ENCODE measurements around the gene AMBRA1.

Gene AMBRA1

DNA sequence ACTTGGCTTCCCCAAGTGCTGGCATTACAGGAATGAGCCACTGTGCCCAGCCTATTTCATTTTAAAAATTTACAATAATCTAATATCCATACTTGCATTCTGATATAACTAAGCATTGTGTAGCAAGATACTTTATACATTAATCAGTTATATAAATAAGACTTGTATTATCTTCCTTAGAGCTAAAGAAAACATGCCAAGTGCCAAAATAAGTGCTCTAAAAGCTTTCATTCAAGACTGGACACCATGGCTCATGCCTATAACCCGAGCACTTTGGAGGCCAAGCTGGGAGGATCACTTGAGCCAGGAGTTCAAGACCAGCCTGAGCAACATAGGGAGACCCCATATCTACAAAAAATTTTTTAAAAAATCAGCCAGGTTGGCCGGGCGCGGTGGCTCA, 123.9 kb downstream of the AMBRA1 start:
- no peak for DNase-seq

DNA sequence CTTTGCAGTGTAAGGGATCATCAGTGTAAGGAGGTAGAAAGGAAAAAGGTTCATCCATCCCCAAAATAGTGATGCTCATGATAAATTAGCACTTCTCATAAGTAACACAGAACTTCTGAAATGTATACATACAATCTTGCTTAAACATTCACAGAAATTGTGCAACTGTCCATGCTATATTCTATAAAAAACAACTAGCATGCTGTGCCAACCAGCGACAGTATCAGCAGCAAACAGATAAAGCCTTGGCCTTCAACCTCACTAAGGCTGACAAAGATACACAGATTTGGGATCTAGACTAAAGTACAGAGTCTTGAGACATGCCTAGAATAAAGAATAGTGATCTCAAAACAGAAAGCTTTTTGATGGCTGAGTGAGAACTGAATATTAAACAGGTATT, 128.1 kb downstream of the AMBRA1 start:
- no peak for DNase-seq

DNA sequence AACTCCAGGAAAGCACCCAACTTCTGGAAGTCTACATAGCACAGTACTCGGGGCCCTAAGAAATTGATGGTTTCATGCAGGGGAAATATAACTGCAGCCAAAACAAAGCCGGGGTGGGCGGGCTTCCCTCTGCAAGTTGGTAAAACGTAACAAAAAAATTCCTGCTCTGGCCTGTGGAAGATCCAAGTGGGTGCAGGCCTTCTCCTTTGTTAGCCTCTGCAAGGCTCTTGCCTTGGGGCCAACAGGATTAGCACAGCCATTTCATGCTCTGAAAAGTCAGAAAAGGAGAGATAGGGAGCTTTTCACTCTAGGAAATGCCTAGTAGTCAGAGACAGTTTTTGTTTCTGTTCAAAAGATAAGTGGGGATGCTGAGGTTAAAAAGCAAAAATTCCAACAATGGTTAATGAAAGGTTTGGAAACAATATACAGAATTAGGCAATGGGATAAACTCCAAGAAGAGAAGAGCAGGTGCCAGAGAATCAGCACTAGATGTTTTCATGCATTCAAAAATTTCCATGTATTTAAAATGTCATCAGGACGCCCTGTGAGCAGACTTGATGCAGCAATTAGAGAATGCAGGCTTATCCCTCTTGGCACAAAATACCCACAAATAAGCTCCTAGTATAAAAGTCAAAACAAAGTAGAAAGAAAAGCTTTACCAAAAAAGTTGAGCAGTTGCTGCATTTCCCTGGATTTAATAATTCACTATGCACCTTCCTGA, 130.0 kb downstream of the AMBRA1 start:
- DNase-seq, result no peak

DNA sequence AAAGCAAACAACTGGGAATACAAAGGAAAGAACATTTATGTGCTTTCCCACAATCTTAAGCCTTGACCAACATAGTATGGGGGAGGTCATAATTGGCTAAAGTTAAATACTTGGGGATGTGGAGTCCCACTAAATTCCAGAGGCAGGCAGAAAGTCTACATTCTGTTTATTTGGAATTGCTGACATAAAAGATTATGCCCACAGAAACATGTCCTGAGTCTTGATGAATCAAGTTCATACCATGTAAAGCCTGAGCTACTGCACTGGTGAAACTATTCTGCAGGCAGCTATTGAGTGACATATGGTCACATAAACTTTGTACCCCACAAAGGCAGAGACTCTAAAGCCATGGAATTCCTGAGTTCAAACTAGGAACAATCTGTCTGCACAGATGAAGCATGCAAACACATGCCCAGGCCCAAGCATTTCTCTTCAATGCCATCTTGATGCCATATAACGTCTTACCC, 132.3 kb downstream of the AMBRA1 start:
- no peak for DNase-seq

DNA sequence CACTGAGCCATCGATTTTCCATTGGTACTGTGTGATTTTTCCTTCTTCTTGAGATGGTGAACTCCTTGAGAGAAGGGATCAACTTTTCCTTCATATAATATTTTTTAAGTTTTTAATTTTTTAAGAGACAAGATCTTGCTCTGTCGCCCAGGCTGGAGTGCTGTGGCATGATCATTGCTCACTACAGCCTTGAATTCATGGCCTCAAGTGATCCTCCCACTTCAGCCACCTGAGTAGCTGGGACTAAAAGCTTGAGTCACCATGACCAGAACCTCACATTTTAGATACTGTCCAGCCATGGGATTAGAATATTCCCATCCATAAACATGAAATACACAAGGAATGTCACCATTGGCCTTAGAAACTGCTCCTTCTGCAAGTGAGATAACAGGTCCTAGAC, 135.3 kb downstream of the AMBRA1 start:
- no peak for DNase-seq

DNA sequence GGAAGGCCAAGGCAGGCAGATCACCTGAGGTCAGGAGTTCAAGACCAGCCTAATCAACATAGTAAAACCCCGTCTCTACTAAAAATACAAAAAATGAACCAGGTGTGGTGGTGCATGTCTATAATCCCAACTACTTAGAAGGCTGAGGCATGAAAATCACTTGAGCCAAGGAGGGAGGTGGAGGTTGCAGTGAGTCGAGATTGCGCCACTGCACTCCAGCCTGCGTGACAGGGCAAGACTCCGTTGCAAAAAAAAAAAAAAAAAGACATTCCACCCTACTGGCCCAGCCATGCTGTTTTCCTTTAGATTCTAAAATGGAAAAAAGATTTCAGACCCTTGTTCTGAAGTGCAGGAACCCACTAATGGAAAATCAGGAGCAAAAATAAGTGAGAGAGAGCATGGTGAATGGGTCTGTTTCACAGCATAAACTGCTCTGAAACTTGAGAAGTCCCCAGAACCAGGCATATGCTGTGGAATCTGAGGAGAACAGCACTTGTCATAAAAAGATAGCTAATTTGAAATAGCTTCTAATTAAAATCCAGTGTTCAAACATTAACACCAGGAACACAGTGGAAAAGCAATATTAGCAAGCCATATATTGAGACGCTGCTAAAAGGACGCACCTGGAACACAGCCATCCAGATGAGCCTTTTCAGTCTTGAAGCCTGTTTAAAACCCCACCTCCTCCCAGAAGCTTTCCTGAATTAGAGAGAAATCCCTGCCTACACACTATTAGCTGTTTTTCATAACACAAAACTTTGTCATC, 136.0 kb downstream of the AMBRA1 start:
- DNase-seq, result no peak

DNA sequence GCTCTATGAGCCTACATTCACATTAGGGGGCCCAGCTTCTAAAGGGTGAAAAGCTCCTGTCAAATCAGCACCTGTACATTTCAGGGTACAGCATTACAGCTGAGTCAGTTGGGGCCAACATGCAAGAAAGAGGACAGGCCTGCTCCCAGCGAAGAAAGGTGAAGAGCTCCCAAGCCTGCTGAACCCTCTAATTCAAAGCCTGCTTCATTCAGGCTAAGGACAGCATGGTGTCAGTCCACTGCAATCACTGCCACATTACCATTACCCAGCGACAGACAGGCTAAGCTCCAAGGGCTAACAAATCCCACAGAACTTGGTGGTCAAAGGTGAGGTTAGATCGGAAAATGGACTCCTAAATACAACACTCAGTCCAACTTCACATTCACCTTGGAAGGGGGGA, 136.8 kb downstream of the AMBRA1 start:
- no peak for DNase-seq

DNA sequence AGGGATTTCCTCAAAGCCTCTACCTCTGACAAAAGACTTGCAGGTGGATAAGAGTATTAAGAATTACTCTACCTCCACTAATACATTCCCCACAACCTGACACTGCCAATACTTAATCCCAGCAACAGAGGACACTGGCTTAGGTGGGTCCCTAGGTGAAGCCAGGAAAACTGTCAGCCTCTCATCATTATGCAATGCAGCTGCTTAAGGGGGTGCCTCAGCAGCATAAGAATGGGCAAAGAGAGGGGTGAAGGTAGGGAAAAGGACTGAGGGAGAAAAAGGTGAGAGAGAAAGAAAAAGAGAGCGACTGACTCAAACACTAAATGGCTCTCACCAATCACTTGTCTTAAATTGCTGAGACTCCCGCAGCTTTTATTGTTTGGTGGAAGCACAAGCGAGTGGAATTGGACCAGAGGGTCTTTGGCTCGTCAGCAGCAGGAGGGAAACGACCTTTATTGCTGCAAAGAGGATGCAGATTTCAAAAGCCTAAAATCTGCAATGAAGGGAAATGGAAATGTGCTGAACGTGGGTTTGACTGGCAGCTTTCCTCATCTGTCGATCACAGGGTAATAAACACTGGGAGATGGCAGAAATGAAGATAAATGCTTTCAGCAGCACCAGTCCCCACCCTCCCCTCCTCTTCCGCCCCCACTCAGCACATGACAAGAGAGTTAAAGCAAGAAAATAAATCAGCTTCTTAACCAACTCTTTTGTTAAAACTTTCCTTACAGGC, 137.4 kb downstream of the AMBRA1 start:
- DNase-seq, result no peak

DNA sequence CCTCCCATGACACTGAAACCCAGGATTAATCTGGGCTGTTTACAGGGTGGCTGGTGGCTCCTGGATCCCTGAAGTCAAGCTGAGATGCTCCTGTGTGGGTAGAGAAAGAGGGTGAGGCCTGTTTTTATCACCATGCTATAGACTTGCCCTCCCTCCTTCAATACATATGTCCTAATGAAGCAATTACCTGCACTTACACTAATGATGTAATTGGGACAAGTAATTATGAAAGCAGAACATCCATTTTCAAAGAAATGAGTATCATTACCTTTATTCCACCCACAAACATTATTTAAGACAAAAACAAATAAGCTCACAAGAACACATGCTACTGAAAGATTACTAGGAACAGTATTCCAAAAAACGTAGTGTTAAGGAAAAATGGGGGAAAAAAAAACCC, 138.0 kb downstream of the AMBRA1 start:
- no peak for DNase-seq

DNA sequence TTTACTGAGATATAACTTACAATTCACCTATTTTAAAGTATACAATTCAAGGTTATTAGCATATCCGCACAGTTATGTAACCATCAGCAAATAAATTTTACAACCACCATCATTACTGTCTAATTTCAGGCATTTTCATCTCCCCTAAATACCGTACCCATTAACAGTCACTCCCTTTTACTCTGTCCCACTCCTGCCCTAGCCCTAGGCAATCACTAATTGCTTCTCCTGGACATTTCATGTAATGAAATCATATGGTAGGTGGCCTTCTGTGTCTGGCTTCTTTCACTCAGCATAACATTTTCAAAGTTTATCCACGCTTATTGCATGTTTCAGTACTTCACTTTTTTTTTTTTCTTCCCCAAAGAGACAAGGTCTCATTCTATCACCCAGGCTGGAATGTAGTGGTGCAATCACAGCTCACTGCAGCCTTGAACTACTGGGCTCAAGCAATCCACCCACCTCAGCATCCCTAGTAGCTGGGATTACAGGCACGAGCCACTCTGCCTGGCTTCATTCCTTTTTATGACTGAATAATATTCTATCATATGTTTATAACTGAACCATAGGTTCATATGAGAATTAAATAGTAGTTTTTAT, 140.8 kb downstream of the AMBRA1 start:
- DNase-seq, result no peak

DNA sequence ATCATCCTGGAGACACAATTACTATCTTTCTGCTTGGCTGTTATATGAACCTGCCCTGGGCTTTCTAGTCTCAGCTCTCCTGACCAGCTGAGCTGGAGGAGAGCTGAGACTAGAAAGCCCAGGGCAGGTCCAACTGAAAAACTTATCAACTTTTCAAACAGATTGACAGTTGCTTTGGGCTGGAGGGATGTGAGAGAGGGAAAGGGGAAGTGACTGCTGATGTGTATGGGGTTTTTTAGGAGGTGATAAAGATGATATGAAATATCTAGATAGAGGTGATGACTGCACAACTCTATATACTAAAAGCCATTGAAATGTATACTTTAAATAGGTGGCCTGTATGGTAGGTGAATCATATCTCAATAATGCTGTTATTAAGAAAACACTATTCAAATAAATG, 142.1 kb downstream of the AMBRA1 start:
- no peak for DNase-seq

DNA sequence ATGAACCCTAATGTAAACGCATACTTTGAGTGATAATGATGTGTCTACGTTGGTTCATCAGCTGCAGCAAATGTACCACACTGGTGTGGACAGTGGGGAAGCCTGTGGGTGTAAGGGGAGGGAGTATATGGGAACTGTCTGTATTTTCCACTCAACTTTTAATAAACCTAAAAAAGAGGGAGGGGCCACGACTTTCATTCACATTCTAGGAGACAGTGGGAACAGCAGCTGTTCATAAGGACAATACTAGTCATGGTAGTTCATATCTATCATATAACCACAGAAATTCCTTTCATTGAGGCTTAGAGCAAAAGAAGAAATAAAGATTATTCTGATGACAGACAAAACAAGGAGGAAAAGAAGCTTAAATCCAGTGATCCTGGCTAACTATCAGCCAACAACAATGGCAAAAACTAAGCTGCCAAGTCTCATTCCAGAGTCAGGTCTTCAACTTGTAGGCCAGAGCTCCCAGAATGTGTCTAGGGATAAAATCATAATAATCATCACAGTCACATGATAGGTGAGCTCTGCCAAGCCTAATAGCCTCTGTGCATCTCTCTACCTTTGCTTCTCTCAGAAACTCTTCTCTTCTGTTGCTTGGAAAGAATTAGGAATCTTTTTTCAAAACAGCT, 142.9 kb downstream of the AMBRA1 start:
- DNase-seq, result no peak

DNA sequence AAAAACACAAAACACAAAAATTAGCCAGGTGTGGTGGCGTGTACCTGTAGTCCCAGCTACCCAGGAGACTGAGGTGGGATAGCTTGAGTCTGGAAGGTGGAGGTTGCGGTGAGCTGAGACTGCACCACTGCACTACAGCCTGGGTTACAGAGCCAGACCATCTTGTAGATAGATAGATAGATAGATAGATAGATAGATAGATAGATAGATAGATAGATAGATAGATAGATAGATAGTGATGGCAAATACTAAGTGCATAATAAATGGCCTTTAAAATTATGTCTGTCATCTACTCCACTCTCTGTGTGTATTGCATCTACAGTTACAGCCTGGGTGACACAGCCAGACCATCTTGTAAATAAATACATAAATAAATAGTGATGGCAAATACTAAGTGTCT, 146.3 kb downstream of the AMBRA1 start:
- no peak for DNase-seq

DNA sequence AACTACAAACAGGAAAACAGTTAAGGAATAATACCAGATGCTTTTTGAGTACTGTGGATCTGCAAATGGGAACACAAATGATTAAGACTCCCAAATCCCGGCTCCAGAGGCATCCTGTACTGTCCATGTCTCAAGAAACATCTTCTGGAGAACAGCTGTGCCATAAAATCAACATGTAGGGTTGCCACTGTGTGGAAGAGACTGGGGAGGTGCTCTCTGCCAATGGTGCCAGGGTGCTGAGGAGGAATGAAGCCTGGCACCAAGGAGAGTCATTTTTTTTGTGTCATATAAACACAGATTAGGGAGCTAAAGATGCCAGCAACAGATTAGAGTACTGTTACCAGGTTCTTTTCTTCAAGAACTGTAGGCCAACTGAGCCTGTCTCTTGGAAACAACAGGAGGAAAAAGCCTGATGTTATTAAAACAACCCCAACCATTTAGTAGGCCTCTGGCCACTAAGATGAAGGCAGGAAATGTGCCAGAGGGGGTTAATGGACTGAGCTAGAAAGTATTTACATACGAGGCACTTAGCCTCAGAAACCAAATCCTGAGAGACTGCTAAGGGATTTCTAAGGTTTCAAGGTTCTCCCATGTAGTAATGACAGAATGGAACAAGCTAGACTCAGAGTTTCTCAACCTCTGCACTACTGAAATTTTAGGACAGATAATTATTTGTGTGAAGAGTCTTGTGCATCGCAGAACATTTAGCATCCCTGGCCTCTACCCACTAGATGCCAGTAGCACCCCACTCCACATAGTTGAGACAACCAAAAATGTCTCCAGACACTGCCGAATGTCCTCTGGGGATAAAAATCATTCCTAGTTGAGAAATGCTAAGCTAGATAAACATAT, 147.7 kb downstream of the AMBRA1 start:
- peak; percentile 56 for DNase-seq

DNA sequence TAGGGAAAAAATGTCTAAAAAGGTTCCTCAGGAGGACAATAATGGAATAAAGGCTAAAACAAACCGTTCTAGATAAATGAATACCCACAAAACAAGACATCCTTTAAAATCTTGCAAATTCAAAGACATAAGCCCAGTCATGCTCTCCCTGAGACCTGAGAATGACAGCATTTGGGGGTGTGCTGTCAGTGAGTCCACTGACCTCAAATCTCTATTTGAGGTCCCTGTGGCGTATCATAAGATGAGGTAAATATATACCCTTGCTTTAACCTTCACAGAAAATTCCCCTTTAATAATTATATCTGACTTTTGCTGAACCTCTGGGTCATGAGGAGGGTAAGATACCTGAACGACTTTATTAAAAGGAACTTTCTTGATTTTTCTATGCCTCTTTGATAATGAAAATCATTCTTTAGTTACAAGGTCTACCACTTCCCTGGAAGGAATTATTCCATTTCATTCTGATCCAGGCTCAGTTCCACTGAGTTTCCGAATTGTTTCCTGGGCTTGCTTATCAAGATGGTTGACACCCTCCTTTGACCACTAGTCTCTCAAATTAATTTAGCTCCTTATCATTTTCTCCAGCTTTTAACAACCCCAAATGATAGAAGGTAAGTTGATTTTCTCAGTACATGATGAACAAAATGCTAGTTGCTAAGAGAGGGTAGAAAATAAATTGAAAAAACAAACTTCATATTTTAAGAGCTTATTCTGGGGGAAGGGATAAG, 148.5 kb downstream of the AMBRA1 start:
- no peak for DNase-seq

DNA sequence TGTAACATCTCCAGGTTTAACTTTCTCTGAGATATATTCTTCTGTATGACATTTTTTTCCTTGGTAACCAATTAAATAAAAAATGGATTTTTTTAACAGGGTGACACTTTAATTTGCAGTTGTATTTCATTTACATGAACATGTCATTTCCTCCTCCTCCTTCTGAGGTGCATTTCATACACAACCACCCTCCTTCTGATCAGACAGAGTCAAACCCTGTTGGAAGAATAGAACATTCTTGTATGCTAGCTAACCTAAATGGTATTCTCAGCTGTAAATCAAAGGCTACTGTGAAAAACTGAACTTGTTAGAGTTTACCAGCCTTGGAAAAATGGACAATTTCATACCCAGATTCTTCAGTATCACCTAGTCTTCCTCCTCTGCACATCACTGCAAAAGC, 149.5 kb downstream of the AMBRA1 start:
- DNase-seq, result no peak

DNA sequence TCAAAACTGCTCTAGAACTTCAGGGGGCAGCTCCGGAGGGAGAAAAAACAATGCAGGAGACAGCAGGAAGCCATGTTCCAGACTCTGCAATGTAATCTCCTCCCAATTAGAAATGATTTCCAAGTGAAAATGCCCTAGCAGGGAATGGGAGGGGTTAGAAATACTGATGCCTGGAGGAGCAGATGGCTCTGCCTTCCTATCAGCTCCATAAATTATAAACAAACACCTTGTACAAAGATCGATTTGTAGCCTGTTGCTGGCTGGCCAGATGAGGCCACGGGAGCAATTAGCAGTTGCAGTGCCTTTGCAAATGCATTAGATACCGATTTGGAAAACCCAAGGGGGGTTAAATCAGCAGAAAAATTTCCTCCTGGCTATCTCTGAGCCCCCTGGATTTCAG, 155.6 kb downstream of the AMBRA1 start:
- DNase-seq, result no peak

DNA sequence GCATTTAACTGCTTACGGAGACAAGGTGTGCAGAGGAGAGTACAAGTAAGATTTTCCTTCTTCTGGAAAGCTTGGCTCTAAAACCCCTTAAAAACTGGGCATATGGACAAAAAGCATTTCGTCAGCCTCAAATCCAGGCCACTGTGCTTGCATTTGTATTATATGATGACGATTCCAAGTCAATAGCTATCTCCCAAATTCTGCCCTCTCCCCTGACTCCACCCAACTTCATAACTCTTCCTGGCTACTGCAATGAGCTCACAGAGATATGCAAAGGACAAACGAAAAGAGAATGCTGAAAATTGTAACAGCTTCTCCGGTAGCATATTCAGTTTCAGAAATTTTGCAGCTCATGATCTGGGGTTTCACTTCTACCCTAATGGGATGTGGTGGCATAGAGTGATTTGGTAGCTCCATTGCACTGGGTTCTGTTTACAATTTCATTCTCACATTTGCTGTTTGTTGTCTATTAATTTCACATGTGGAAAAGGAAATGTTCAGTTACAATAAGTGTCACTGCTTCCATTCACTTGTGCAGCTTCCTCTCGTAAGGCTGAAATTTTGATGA, 156.6 kb downstream of the AMBRA1 start:
- no peak for DNase-seq

DNA sequence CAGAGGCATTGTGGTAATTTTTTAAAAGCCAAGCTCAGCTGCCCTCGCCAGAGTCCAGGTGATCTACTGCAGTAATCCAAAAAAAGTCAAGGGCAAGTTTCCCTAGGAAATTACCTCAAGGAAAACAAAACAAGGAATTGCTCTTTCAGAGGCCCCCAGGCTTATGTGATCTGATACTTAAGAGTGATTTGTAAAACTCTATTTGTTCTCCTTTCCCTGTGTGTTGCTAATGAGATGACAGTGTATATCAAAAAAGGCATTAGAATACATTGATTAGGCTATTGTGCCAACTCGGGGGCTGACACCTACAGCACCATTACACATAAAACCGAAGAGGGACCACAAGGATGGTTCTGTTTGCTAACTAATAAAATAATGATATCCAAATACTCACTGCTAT, 157.7 kb downstream of the AMBRA1 start:
- DNase-seq, result no peak

DNA sequence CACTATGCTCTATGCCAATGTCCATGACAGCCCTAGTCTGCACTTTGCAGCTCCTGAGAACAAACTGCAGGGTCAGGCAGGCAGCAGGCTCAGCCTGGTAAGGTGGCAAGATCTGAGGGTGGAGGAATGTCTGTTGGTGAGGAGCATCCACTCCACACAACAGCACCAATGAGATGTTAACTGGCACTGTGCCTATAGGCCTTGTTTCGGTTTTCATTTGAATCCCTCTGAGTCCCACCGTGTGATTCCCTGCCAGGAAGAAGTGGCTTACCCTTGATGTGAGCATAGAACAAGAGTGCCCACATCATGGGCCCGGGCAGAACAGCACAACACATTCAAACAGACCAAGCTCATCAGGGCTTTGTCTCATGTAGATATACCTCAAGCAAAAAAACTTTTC, 158.1 kb downstream of the AMBRA1 start:
- no peak for DNase-seq

DNA sequence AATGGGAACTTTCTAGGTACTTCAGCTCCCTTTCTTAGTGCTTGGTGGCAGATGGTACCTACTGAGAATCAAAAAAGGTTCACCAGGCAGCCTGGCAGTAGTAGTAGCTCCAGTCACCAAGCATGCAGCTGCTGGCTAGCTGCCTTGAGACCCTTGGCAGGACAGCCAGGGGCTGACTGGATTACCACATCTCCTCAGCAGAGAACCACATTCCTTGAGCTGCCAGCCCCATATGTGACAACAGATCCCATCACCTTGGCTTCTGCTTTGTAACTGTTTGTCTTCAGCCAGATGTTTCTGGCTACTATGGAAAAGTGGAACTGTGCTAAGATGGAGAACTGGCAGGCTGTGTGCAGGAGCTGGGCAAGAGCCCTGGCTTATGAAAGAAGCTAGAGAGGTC, 162.6 kb downstream of the AMBRA1 start:
- DNase-seq, result no peak

All from NCI-H1436 (cell line).